GM12891 (cell line): ENCODE measurements around the gene CCDC12.

ENCODE experiments used
- POLR2A ChIP-seq: IDR thresholded peaks from 2 replicates; pipeline ENCODE4 v1.6.1; 2011; ENCODE audit warnings: low read depth, low read length, control low read depth
- POLR2AphosphoS5 ChIP-seq: IDR thresholded peaks from 2 replicates; pipeline ENCODE4 v1.6.1; 2011; ENCODE audit warnings: low read depth, low read length, control low read depth
- TAF1 ChIP-seq: IDR thresholded peaks from 2 replicates; pipeline ENCODE4 v1.6.1; 2011; ENCODE audit warnings: low read depth, low read length, control low read depth

DNA sequence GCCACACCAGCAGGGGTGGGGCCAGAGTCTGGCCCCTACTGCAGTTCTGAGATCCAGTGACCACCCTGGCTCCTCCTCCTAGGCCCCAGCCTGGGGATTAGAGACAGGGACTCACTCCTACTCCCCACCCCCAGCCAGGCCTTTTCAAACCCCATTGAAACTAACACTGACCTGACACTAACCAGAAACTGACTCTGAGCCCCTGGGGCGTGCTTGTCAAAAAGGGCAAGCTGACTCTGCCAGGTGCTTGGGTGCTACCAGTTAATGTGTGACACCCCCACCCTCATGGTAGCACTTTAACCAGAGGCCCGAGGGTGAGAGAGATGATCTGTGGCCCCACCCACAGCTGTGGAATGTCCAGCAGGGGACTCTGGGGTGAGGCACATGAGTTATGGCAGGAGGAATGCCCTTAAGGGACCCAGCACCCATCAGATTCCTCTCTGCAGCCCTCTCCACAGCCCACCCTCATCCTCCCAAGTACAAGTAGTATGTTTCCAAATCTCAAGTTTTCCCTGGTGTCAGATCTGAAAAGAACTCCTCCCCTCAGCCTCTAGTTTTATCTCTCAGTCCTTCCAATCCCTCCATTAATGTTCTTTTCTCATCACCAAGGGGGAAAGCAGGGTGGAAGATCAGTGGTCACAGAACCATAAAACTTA lies 97.6 kb downstream of the CCDC12 start:
- TF ChIP-seq POLR2A (no peak), TAF1 (no peak), POLR2AphosphoS5 (no peak)
